Measurements from ENCODE around the gene RPS2. TPM values are rescaled to one million over a fixed set of nuclear protein-coding genes. Genes with fewer than 3 reads are reported as not detected.
"Not testable (repeated sequence)": the region's sequence is repeated elsewhere in the genome, so short reads cannot be mapped to it uniquely, and the experiment has no call there.

RPS2 gene
- polyA plus RNA-seq (2012; ENCODE audit: missing spikeins): 5,230 TPM

GRCh38 chr16:1964506-1965395 lies at the start of gene RPS2:
Gene RPS2, minus strand, starts transcription at chr16:1964826. Its CDS starts 201 bp downstream, at chr16:1964625.
- FAIRE-seq: peak; percentile 92
- TF ChIP-seq TAF1 (IDR thresholded peaks at IDR 0.05; ENCODE audit: borderline replicate concordance, low read depth, low read length) (peak; percentile 99), POLR2A (IDR thresholded peaks at IDR 0.05; ENCODE audit: low read depth, low read length) (peak; percentile 100), POLR2AphosphoS5 (IDR thresholded peaks at IDR 0.05; ENCODE audit: low read depth, low read length) (peak; percentile 100)
- peak; percentile 100 for DNase-seq (ENCODE audit: insufficient read length)

- TF ChIP-seq TAF1 (IDR thresholded peaks at IDR 0.05; ENCODE audit: borderline replicate concordance, low read depth, low read length) (no peak), POLR2AphosphoS5 (IDR thresholded peaks at IDR 0.05; ENCODE audit: low read depth, low read length) (no peak), POLR2A (IDR thresholded peaks at IDR 0.05; ENCODE audit: low read depth, low read length) (no peak)
- FAIRE-seq (no peak), DNase-seq (ENCODE audit: insufficient read length) (no peak)
Measured at GRCh38 chr16:2013527-2013926, 48.9 kb upstream of the RPS2 start.

- DNase-seq (ENCODE audit: insufficient read length); FAIRE-seq: not testable (repeated sequence)
Measured at GRCh38 chr16:2011726-2012125, 47.1 kb upstream of the RPS2 start.

- peak; percentile 85 for FAIRE-seq
- TF ChIP-seq TAF1 (IDR thresholded peaks at IDR 0.05; ENCODE audit: borderline replicate concordance, low read depth, low read length) (peak; percentile 77; the same call in 1 of the 2 replicates), POLR2A (IDR thresholded peaks at IDR 0.05; ENCODE audit: low read depth, low read length) (peak; percentile 94), POLR2AphosphoS5 (IDR thresholded peaks at IDR 0.05; ENCODE audit: low read depth, low read length) (peak; percentile 81)
- peak; percentile 98 for DNase-seq (ENCODE audit: insufficient read length)
Measured at GRCh38 chr16:2009791-2010510, 45.3 kb upstream of the RPS2 start, which contains the start of gene ZNF598. Gene ZNF598, minus strand, starts transcription at chr16:2009821.

- FAIRE-seq (no peak), DNase-seq (ENCODE audit: insufficient read length) (peak; percentile 61)
- TF ChIP-seq POLR2A (IDR thresholded peaks at IDR 0.05; ENCODE audit: low read depth, low read length): no peak
Measured at GRCh38 chr16:2009164-2009711, 44.6 kb upstream of the RPS2 start.

- TF ChIP-seq POLR2AphosphoS5 (IDR thresholded peaks at IDR 0.05; ENCODE audit: low read depth, low read length): no peak
- no peak for TF ChIP-seq TAF1 (IDR thresholded peaks at IDR 0.05; ENCODE audit: borderline replicate concordance, low read depth, low read length)
- no peak for TF ChIP-seq POLR2A (IDR thresholded peaks at IDR 0.05; ENCODE audit: low read depth, low read length)
- no peak for DNase-seq (ENCODE audit: insufficient read length)
- peak; percentile 58 for FAIRE-seq
Measured at GRCh38 chr16:2008631-2009163, 44.1 kb upstream of the RPS2 start.

- no peak for FAIRE-seq
- DNase-seq (ENCODE audit: insufficient read length): no peak
- TF ChIP-seq POLR2AphosphoS5 (IDR thresholded peaks at IDR 0.05; ENCODE audit: low read depth, low read length) (no peak), TAF1 (IDR thresholded peaks at IDR 0.05; ENCODE audit: borderline replicate concordance, low read depth, low read length) (no peak), POLR2A (IDR thresholded peaks at IDR 0.05; ENCODE audit: low read depth, low read length) (no peak)
Measured at GRCh38 chr16:2008009-2008526, 43.4 kb upstream of the RPS2 start.

- FAIRE-seq: no peak
- no peak for DNase-seq (ENCODE audit: insufficient read length)
- no peak for TF ChIP-seq TAF1 (IDR thresholded peaks at IDR 0.05; ENCODE audit: borderline replicate concordance, low read depth, low read length)
- TF ChIP-seq POLR2A (IDR thresholded peaks at IDR 0.05; ENCODE audit: low read depth, low read length): no peak
- TF ChIP-seq POLR2AphosphoS5 (IDR thresholded peaks at IDR 0.05; ENCODE audit: low read depth, low read length): no peak
Measured at GRCh38 chr16:2007081-2007836, 42.6 kb upstream of the RPS2 start.

GRCh38 chr16:2006317-2006716 lies 41.7 kb upstream of the RPS2 start:
- DNase-seq (ENCODE audit: insufficient read length) (no peak), FAIRE-seq (no peak)
- TF ChIP-seq POLR2AphosphoS5 (IDR thresholded peaks at IDR 0.05; ENCODE audit: low read depth, low read length): no peak
- no peak for TF ChIP-seq TAF1 (IDR thresholded peaks at IDR 0.05; ENCODE audit: borderline replicate concordance, low read depth, low read length)
- no peak for TF ChIP-seq POLR2A (IDR thresholded peaks at IDR 0.05; ENCODE audit: low read depth, low read length)

- no peak for FAIRE-seq
- DNase-seq (ENCODE audit: insufficient read length): no peak
- TF ChIP-seq POLR2AphosphoS5 (IDR thresholded peaks at IDR 0.05; ENCODE audit: low read depth, low read length) (no peak), TAF1 (IDR thresholded peaks at IDR 0.05; ENCODE audit: borderline replicate concordance, low read depth, low read length) (no peak), POLR2A (IDR thresholded peaks at IDR 0.05; ENCODE audit: low read depth, low read length) (no peak)
Measured at GRCh38 chr16:2005646-2006045, 41.0 kb upstream of the RPS2 start.

All from GM12892 (cell line).